ENCODE measurements around the gene ZNF621.
"Not testable (repeated sequence)": the region's sequence is repeated elsewhere in the genome, so short reads cannot be mapped to it uniquely, and the experiment has no call there.

Gene ZNF621

DNA sequence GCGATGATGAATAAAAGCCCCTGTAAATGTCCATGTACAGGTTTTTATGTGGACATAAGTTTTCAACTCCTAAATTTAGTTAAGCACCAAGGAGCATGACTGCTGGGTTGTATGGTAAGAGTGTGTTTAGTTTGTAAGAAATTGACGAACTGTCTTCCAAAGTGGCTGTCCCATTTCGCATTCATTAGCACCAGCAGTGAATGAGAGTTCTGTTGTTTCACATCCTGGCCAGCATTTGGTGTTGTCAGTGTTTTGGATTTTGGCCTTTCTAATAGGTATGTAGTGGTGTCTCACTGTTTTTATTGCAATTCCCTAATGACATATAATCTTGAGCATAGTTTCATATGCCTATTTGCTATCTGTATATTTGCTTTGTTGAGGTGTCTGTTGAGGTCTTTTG, 3.7 kb downstream of the ZNF621 start:
- no peak for DNase-seq (ENCODE audit: insufficient read length, low spot score)
- TF ChIP-seq POLR2A (IDR thresholded peaks at IDR 0.05; ENCODE audit: low read depth, low read length) (no peak), POU2F2 (IDR thresholded peaks at IDR 0.05; ENCODE audit: low read depth, low read length) (no peak), SPI1 (IDR thresholded peaks at IDR 0.05; ENCODE audit: low read depth, low read length) (no peak), PAX5 (IDR thresholded peaks at IDR 0.05; ENCODE audit: insufficient read depth, low read length, severe bottlenecking) (no peak), TAF1 (IDR thresholded peaks at IDR 0.05; ENCODE audit: low read depth, low read length) (no peak), POLR2AphosphoS5 (IDR thresholded peaks at IDR 0.05; ENCODE audit: low read depth, low read length) (no peak)
- no peak for FAIRE-seq

DNA sequence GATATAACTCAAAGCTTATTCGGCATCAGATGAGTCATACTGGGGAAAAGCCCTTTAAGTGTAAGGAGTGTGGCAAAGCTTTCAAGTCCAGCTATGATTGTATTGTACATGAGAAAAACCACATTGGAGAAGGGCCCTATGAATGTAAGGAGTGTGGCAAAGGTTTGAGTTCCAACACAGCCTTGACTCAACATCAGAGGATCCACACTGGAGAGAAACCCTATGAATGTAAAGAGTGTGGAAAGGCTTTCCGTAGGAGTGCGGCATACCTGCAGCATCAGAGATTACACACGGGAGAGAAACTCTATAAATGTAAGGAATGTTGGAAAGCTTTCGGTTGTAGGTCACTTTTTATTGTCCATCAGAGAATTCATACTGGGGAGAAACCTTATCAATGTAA, 7.5 kb downstream of the ZNF621 start:
- TF ChIP-seq TAF1 (IDR thresholded peaks at IDR 0.05; ENCODE audit: low read depth, low read length) (no peak), POU2F2 (IDR thresholded peaks at IDR 0.05; ENCODE audit: low read depth, low read length) (no peak), POLR2A (IDR thresholded peaks at IDR 0.05; ENCODE audit: low read depth, low read length) (no peak), POLR2AphosphoS5 (IDR thresholded peaks at IDR 0.05; ENCODE audit: low read depth, low read length) (no peak), PAX5 (IDR thresholded peaks at IDR 0.05; ENCODE audit: insufficient read depth, low read length, severe bottlenecking) (no peak), SPI1 (IDR thresholded peaks at IDR 0.05; ENCODE audit: low read depth, low read length) (no peak)
- DNase-seq (ENCODE audit: insufficient read length, low spot score): no peak
- FAIRE-seq: no peak

DNA sequence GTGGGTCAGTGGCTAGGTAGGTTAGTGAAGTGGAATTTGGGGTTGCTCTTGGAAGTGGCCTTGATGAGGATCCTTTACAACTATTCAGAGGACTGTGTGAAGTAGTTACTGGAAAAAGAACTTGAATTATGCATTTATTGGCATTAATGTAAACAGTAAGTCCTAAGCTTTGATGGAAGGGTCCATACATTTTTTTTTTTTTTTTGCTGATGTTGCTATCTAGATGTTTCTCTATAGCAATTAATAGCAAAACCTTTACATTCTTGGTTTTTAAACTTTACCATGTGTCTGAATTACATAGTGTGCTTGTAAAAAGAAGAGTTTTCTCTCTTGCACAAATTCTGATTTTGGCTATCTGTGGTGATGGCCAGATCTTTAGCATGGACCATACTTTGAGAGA, 9.5 kb downstream of the ZNF621 start:
- no peak for FAIRE-seq

DNA sequence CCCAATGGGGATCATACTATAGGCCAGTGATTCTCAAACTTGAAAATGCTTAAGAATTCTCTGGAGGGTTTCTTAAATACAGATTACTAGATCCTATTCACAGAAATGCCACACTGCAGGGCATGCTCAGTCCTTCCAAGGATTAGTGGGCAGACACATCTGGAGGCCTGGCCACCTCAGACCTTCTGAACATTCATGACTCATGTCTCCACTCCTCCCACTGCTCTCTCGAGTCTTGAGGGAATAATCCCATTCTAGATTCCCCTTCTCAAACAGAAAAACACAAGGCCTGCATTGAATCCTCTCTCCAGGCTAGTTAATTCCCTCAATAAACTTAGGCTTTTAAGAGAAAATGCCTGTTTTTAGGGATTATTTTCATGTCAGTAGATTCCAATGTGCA, 22.1 kb downstream of the ZNF621 start:
- FAIRE-seq (no peak), DNase-seq (ENCODE audit: insufficient read length, low spot score) (no peak)
- TF ChIP-seq POLR2A (IDR thresholded peaks at IDR 0.05; ENCODE audit: low read depth, low read length) (no peak), SPI1 (IDR thresholded peaks at IDR 0.05; ENCODE audit: low read depth, low read length) (no peak), PAX5 (IDR thresholded peaks at IDR 0.05; ENCODE audit: insufficient read depth, low read length, severe bottlenecking) (no peak), POU2F2 (IDR thresholded peaks at IDR 0.05; ENCODE audit: low read depth, low read length) (no peak), POLR2AphosphoS5 (IDR thresholded peaks at IDR 0.05; ENCODE audit: low read depth, low read length) (no peak), TAF1 (IDR thresholded peaks at IDR 0.05; ENCODE audit: low read depth, low read length) (no peak)

More for the DNA sequence above, 9.5 kb downstream of the ZNF621 start:
- TF ChIP-seq POU2F2 (IDR thresholded peaks at IDR 0.05; ENCODE audit: low read depth, low read length) (no peak), SPI1 (IDR thresholded peaks at IDR 0.05; ENCODE audit: low read depth, low read length) (no peak), POLR2A (IDR thresholded peaks at IDR 0.05; ENCODE audit: low read depth, low read length) (no peak), POLR2AphosphoS5 (IDR thresholded peaks at IDR 0.05; ENCODE audit: low read depth, low read length) (no peak), PAX5 (IDR thresholded peaks at IDR 0.05; ENCODE audit: insufficient read depth, low read length, severe bottlenecking) (no peak), TAF1 (IDR thresholded peaks at IDR 0.05; ENCODE audit: low read depth, low read length) (no peak)
- DNase-seq (ENCODE audit: insufficient read length, low spot score): no peak

DNA sequence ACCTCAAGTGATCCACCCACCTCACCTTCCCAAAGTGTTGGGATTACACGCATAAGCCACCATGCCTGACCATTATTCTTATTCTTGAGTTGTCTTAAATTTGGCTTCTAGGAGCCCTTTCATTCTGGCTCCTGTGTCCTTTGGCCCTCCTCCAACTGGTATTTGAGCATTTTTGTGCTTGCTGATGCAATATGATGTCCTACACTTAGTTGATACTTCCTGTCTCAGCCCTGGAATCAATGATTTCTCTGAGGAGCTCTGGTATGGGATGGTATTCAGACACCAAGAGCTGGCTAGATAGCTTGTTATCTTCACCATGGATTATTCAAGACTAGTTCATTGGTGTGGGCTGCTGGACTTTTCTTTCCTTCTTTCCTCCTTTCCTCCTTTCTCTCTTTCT, 25.4 kb downstream of the ZNF621 start:
- FAIRE-seq (no peak), DNase-seq (ENCODE audit: insufficient read length, low spot score) (no peak)
- TF ChIP-seq TAF1 (IDR thresholded peaks at IDR 0.05; ENCODE audit: low read depth, low read length) (no peak), POLR2A (IDR thresholded peaks at IDR 0.05; ENCODE audit: low read depth, low read length) (no peak), PAX5 (IDR thresholded peaks at IDR 0.05; ENCODE audit: insufficient read depth, low read length, severe bottlenecking) (no peak), POLR2AphosphoS5 (IDR thresholded peaks at IDR 0.05; ENCODE audit: low read depth, low read length) (no peak), POU2F2 (IDR thresholded peaks at IDR 0.05; ENCODE audit: low read depth, low read length) (no peak), SPI1 (IDR thresholded peaks at IDR 0.05; ENCODE audit: low read depth, low read length) (no peak)

DNA sequence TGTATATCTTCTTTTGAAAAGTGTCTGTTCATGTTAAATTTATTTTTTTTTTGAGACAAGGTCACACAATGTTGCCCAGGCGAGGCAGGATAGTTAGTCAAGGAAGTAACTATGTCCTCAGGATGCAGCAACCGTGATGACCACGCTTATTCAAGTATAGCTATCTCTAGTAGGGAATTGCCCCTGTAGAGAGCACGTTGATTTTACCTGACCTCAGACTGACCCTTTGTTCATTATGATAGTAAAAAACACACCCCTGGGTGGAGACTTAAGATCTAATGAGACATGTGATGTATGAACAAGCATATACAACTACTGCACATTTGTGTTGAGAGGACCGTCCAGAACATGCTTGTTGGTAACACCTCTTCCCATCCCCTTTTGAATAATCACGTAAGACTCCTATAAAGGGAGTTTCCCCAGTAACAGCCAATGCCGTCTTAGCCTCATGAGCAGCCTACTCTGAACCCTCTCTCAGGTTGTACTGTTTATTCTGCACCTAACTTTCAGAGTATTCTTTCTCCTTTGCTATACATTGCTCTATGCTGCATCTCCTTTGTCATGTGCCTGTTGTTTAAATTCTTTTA, 32.9 kb downstream of the ZNF621 start:
- no peak for TF ChIP-seq POLR2A (IDR thresholded peaks at IDR 0.05; ENCODE audit: low read depth, low read length)
- no peak for TF ChIP-seq POLR2AphosphoS5 (IDR thresholded peaks at IDR 0.05; ENCODE audit: low read depth, low read length)
- no peak for TF ChIP-seq PAX5 (IDR thresholded peaks at IDR 0.05; ENCODE audit: insufficient read depth, low read length, severe bottlenecking)
- TF ChIP-seq SPI1 (IDR thresholded peaks at IDR 0.05; ENCODE audit: low read depth, low read length): no peak
- no peak for TF ChIP-seq TAF1 (IDR thresholded peaks at IDR 0.05; ENCODE audit: low read depth, low read length)
- no peak for TF ChIP-seq POU2F2 (IDR thresholded peaks at IDR 0.05; ENCODE audit: low read depth, low read length)
- FAIRE-seq (peak; percentile 85), DNase-seq (ENCODE audit: insufficient read length, low spot score) (peak; percentile 6)

DNA sequence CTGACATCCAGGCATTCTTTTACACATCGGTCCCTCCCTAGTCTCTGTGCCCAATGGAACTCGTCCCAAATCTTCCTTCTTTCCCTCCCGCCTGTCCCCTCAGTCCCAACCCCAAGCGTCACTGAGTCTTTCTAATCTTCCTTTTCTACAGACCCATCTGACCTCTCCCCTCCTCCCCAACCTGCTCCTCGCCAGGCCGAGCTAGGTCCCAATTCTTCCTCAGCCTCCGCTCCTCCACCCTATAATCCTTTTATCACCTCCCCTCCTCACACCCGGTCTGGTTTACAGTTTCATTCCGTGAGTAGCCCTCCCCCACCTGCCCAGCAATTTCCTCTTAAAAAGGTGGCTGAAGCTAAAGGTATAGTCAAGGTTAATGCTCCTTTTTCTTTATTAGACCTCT, 37.7 kb downstream of the ZNF621 start:
- FAIRE-seq; DNase-seq (ENCODE audit: insufficient read length, low spot score): not testable (repeated sequence)

DNA sequence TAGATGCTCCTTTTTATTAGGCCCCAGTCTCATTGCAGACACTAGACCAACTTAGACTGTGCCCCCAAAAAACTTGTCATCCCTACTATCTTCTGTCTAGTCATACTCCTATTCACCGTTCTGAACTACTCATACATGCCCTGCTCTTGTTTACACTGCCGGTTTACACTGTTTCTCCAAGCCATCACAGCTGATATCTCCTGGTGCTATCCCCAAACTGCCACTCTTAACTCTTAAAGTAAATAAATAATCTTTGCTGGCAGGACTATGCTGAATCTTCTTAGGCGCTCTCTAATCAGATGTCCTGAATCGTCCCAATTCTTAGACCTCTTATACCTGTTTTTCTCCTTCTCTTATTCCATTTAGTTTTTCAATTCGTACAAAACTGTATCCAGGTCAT, 40.9 kb downstream of the ZNF621 start:
- not testable (repeated sequence) for DNase-seq (ENCODE audit: insufficient read length, low spot score); FAIRE-seq

DNA sequence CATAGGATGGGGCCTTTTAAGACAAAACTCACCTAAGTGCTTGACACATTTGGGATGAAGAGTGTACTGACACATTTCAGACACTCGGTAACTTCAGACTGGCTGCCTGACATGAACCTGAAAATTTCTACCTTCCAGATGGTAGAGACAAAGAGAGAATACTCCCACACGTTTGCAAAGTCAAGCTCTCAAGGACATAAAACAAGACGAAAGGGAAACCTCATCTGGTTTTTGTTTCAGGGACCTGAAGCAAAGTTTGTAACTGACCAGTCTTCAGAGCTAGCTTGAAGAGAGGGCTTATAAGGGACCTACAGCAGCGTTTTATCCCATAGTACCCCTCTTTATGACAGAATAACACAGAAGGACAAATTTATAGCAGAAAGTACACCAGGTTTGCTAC, 41.9 kb downstream of the ZNF621 start:
- DNase-seq (ENCODE audit: insufficient read length, low spot score) (no peak), FAIRE-seq (no peak)
- TF ChIP-seq POU2F2 (IDR thresholded peaks at IDR 0.05; ENCODE audit: low read depth, low read length) (no peak), POLR2A (IDR thresholded peaks at IDR 0.05; ENCODE audit: low read depth, low read length) (no peak), TAF1 (IDR thresholded peaks at IDR 0.05; ENCODE audit: low read depth, low read length) (no peak), PAX5 (IDR thresholded peaks at IDR 0.05; ENCODE audit: insufficient read depth, low read length, severe bottlenecking) (no peak), POLR2AphosphoS5 (IDR thresholded peaks at IDR 0.05; ENCODE audit: low read depth, low read length) (no peak), SPI1 (IDR thresholded peaks at IDR 0.05; ENCODE audit: low read depth, low read length) (no peak)

DNA sequence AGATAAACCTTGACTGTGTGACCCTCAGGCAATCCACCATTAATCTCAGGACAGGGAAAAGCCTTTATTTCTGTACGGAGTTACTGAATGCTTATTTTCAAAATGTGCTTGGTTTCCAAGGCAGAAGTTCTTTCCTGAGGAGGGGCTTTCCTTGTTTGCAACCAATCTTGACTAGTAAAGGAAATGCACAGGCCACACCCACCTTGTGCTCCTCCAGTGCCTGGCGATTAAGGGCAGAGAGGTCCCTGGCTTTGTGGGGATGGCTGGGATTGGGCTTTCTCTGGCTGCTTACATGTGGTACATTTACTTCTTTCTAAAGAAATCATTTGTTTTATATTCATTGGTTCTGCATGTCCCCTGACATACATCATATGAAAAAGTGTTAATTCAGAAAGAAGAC, 47.8 kb downstream of the ZNF621 start:
- no peak for DNase-seq (ENCODE audit: insufficient read length, low spot score)
- FAIRE-seq: no peak
- TF ChIP-seq POU2F2 (IDR thresholded peaks at IDR 0.05; ENCODE audit: low read depth, low read length) (no peak), SPI1 (IDR thresholded peaks at IDR 0.05; ENCODE audit: low read depth, low read length) (no peak), PAX5 (IDR thresholded peaks at IDR 0.05; ENCODE audit: insufficient read depth, low read length, severe bottlenecking) (no peak), TAF1 (IDR thresholded peaks at IDR 0.05; ENCODE audit: low read depth, low read length) (no peak), POLR2AphosphoS5 (IDR thresholded peaks at IDR 0.05; ENCODE audit: low read depth, low read length) (no peak), POLR2A (IDR thresholded peaks at IDR 0.05; ENCODE audit: low read depth, low read length) (no peak)

Measured in GM12891 (cell line).